ENCODE results near the gene DAND5.

- TF ChIP-seq POLR2A (IDR thresholded peaks at IDR 0.05; ENCODE audit: low read length) (no peak), GATA1 (IDR thresholded peaks at IDR 0.05; ENCODE audit: low read depth, low read length) (no peak)
Measured at GRCh38 chr19:13008926-13009787, 39.8 kb downstream of the DAND5 start.
